Ovary (tissue), 3 donors: ENCODE measurements around the gene CEMIP.

ENCODE experiments used
- CTCF ChIP-seq, 3 donors: fragments of 450-650 bp in 2 of 3; fragments of 200-600 bp in 1 of 3; IDR thresholded peaks; one replicate each; pipeline versions ENCODE4 v1.5.1 to v1.8.0; 2016 to 2022; ENCODE audit warnings: antibody characterized with exemption in 3 of 3, mild to moderate bottlenecking in 1 of 3
- EP300 ChIP-seq: sonication (generic); formaldehyde crosslinking; IDR thresholded peaks from one replicate; pipeline ENCODE4 v1.6.1; 2017; ENCODE audit warnings: antibody characterized with exemption
- POLR2A ChIP-seq: fragments of 450-650 bp; IDR thresholded peaks from one replicate; pipeline ENCODE4 v1.6.1; 2017; ENCODE audit warnings: antibody characterized with exemption, mild to moderate bottlenecking, moderate library complexity
- donor health status: DM: no; HTN: no; CAD: no.

GRCh38 chr15:80972276-80972675 is 193.1 kb downstream of the CEMIP start:
- TF ChIP-seq POLR2A, result no peak
- TF ChIP-seq CTCF (IDR thresholded peaks at IDR 0.05), result no peak
- no peak for TF ChIP-seq EP300
